ENCODE data around the gene LMOD3. TPM values are rescaled to one million over a fixed set of nuclear protein-coding genes. Genes with fewer than 3 reads are reported as not detected.
A peak's percentile ranks its signal among the peaks of the same experiment; 100 is the strongest.

The LMOD3 gene
- total and polyA plus RNA-seq, 9 of the 15 experiments (the other 6 are each of a cell fraction or from before 2014, with no cell fraction given), result 0.03 TPM; not detected in 8

- TF ChIP-seq ZBTB9 (CRISPR knock-in tag; IDR thresholded peaks at IDR 0.05) (no peak), ATF4 (CRISPR knock-in tag; IDR thresholded peaks at IDR 0.05) (no peak), ZFX (CRISPR knock-in tag; IDR thresholded peaks at IDR 0.05) (peak; percentile 64), NCOA2 (IDR thresholded peaks at IDR 0.05; ENCODE audit: partially characterized antibody in 2 of 2) (peak in 1 of 2 experiments; percentile 39), ZNF764 (CRISPR knock-in tag; IDR thresholded peaks at IDR 0.05; ENCODE audit: low read depth) (no peak), GTF2B (IDR thresholded peaks at IDR 0.05; ENCODE audit: extremely low read depth, insufficient read length) (peak; percentile 81), RFX7 (CRISPR knock-in tag; IDR thresholded peaks at IDR 0.05) (no peak), NFIX (CRISPR knock-in tag; IDR thresholded peaks at IDR 0.05; ENCODE audit: low read depth) (no peak), TGIF2 (CRISPR knock-in tag; IDR thresholded peaks at IDR 0.05) (peak; percentile 30; the same call in 1 of the 2 replicates), ZNF717 (CRISPR knock-in tag; IDR thresholded peaks at IDR 0.05) (no peak), ZBTB7A (IDR thresholded peaks at IDR 0.05; ENCODE audit: borderline replicate concordance, control insufficient read depth, low read depth, low read length) (peak; percentile 44; the same call in 1 of the 2 replicates), GABPB1 (CRISPR knock-in tag; IDR thresholded peaks at IDR 0.05) (0 out of 2 replicates have a peak, but pooled peaks have one; percentile 28), ZNF398 (CRISPR knock-in tag; IDR thresholded peaks at IDR 0.05) (no peak), E2F5 (CRISPR knock-in tag; IDR thresholded peaks at IDR 0.05) (no peak), PHB (CRISPR knock-in tag; IDR thresholded peaks at IDR 0.05) (no peak), ZBTB33 (CRISPR knock-in tag; IDR thresholded peaks at IDR 0.05) (no peak), RBFOX2 (IDR thresholded peaks at IDR 0.05; ENCODE audit: low read depth, low read length) (peak; percentile 68)
Measured at GRCh38 chr3:69079269-69080159, 42.9 kb downstream of the LMOD3 start (continued).

Data from K562 (cell line).